Panc1 (cell line): ENCODE results near the gene NEK7. TPM values are rescaled to one million over a fixed set of nuclear protein-coding genes. Genes with fewer than 3 reads are reported as not detected.

Experiments used
- ATAC-seq: fragments of 200-7000 bp; cut with Tn5 transposase; 2 replicates; pipeline ENCODE4 v1.9.1; 2020; ENCODE audit warnings: mild to moderate bottlenecking, moderate library complexity
- BruUV-seq: library from RNA; stranded (reverse); fragments of 400-500 nt; replicated peaks from 2 replicates; lab custom pipeline; 2021; lab: Mats Ljungman, UMichigan
- CTCF ChIA-PET: fragments of 300-600 bp; sonication (Branson Sonifier 250); formaldehyde crosslinking; loops from one replicate; lab custom pipeline; 2022; ENCODE audit warnings: antibody characterized with exemption; lab: Charles Lee
- POLR2A ChIA-PET: fragments of 300-600 bp; sonication (Branson Sonifier 250); formaldehyde crosslinking; loops from one replicate; lab custom pipeline; 2022; ENCODE audit warnings: antibody characterized with exemption; lab: Charles Lee
- DNase-seq: peaks from one replicate; pipeline ENCODE4 v3.0.0-alpha.2; 2010; ENCODE audit warnings: low read depth, low spot score
- H3K27ac ChIP-seq: 2 replicates; pipeline ENCODE4 v1.5.1; 2011; ENCODE audit warnings: mild to moderate bottlenecking, low read length, inconsistent platforms
- H3K27me3 ChIP-seq: fragments of 200-500 bp; sonication (Bioruptor generic); 2 replicates; pipeline ENCODE4 v1.6.0; 2014; ENCODE audit warnings: low read length, inconsistent platforms; ENCODE audit not compliant: control insufficient read depth, insufficient read depth
- H3K36me3 ChIP-seq: fragments of 200-500 bp; sonication (Bioruptor generic); 2 replicates; pipeline ENCODE4 v1.5.1; 2014; ENCODE audit warnings: inconsistent platforms, mild to moderate bottlenecking, low read length, moderate library complexity; ENCODE audit not compliant: control insufficient read depth, insufficient read depth
- H3K4me1 ChIP-seq: 2 replicates; pipeline ENCODE4 v1.5.1; 2011; ENCODE audit warnings: inconsistent platforms, mild to moderate bottlenecking, low read length, moderate library complexity; ENCODE audit not compliant: control insufficient read depth, insufficient read depth
- H3K4me3 ChIP-seq, 2 experiments: 2 replicates each; pipeline ENCODE4 v1.5.1; 2011 to 2012; ENCODE audit warnings: low read depth in 2 of 2, low read length in 2 of 2, mild to moderate bottlenecking in 2 of 2, inconsistent platforms in 1 of 2, moderate library complexity in 1 of 2
- H3K9me3 ChIP-seq: fragments of 200-500 bp; sonication (Bioruptor generic); 2 replicates; pipeline ENCODE4 v1.5.1; 2014; ENCODE audit warnings: low read depth, mild to moderate bottlenecking, inconsistent platforms, low read length, moderate library complexity; ENCODE audit not compliant: control insufficient read depth, insufficient read depth
- CTCF ChIP-seq: fragments of 450-650 bp; IDR thresholded peaks from 2 replicates; pipeline ENCODE4 v1.5.1; 2017; ENCODE audit warnings: mild to moderate bottlenecking
- POLR2AphosphoS5 ChIP-seq: IDR thresholded peaks from 2 replicates; pipeline ENCODE4 v1.6.1; 2012; ENCODE audit warnings: mild to moderate bottlenecking, low read depth, low read length, moderate library complexity
- REST ChIP-seq, 2 experiments: IDR thresholded peaks; 2 replicates each; pipeline ENCODE4 v1.6.1; 2011 to 2012; ENCODE audit warnings: low read depth in 2 of 2, control low read depth in 1 of 2, low read length in 1 of 2, mild to moderate bottlenecking in 1 of 2, moderate library complexity in 1 of 2; ENCODE audit not compliant: insufficient read depth in 1 of 2
- SIN3A ChIP-seq: IDR thresholded peaks from 2 replicates; pipeline ENCODE4 v1.6.1; 2012; ENCODE audit warnings: low read depth, mild to moderate bottlenecking, low read length, moderate library complexity, borderline replicate concordance; ENCODE audit not compliant: insufficient read depth
- TCF7L2 ChIP-seq: IDR thresholded peaks from 2 replicates; pipeline ENCODE4 v1.6.1; 2011; ENCODE audit warnings: mild to moderate bottlenecking, low read depth, low read length, inconsistent platforms
- in situ Hi-C: cut with HindIII; loops from 2 replicates; pipeline ENCODE4 v1.10.0; 2016; ENCODE audit warnings: low sequenced_read_pairs, low pct_unique_long_range_greater_than_20kb
- intact Hi-C: fragments of 100-400 bp; cut with micrococcal nuclease; formaldehyde crosslinking; loops from one replicate; pipeline ENCODE4 v1.10.0; 2022; ENCODE audit not compliant: unreplicated experiment
- total RNA-seq: library from RNA; stranded (reverse); gene quantifications from one replicate; pipeline ENCODE4 v1.2.1, GENCODE V29; 2021; ENCODE audit not compliant: unreplicated experiment

The NEK7 gene
- total RNA-seq, 1 experiment from 2014 or later = 53.0 TPM

GRCh38 chr1:198203434-198203833 lies 46.6 kb downstream of the NEK7 start:
- ChIA-PET CTCF (no interaction called here), POLR2A (no interaction called here)
- in situ Hi-C loops (no loop called here), intact Hi-C loops (no loop called here)
- no TSS peak for BruUV-seq
- no peaks in the 10 kb centered on the region for H3K9me3 ChIP-seq
- no peaks in the 10 kb centered on the region for H3K4me1 ChIP-seq
- no peak for ATAC-seq
- no peaks in the 10 kb centered on the region for H3K27me3 ChIP-seq
- no peak overlapping the region for H3K4me3 ChIP-seq
- no peak for DNase-seq
- H3K27ac ChIP-seq = no peak overlapping the region
- TF ChIP-seq POLR2AphosphoS5 (no peak), TCF7L2 (no peak), REST (IDR thresholded peaks at IDR 0.05; ENCODE audit: insufficient read depth in 1 of 2, low read depth in 2 of 2, low read length in 1 of 2) (no peak), CTCF (no peak), SIN3A (no peak)
- no peaks in the 10 kb centered on the region for H3K36me3 ChIP-seq

DNA sequence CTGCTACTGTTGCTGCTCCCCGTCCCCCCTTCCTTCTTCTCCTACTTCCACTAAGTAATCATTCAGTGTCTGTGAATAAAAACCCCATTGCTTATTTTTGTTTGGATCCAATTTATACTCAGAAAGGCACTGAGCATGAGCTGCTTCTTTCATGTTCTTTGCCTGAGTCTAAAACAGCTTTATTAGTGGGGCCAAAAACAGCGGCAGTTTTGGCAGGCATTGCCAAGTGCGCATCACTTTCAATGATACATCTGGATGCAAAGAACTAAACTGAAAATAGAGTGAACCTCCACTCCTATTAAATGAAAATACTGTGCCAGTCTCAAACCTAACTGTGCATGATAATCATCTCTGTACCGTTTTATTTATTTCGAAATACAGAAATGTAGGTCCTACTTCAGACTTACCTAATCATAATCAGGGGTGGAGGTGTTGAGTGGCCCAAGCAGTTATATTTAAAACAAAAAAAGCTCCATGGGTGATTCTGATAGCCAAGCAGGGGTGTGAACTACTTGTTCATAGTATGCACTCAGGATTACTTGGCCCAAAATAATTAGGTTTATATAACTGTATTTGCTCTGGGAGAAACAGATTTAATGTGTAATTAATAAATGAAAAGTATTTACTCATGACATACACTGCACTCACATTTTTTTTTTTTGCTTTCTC lies 48.4 kb downstream of the NEK7 start:
- H3K27ac ChIP-seq = no peak overlapping the region
- ATAC-seq = no peak
- H3K4me1 ChIP-seq = no peaks in the 10 kb centered on the region
- in situ Hi-C loops = no loop called here
- DNase-seq = no peak
- intact Hi-C loops = no loop called here
- H3K27me3 ChIP-seq = no peaks in the 10 kb centered on the region
- POLR2A ChIA-PET = interaction anchor here (0.7 kb wide), 1 partner anchor 29 kb away, joined by 3 read pairs; no protein-coding TSS in a partner anchor
- no peaks in the 10 kb centered on the region for H3K36me3 ChIP-seq
- H3K9me3 ChIP-seq = no peaks in the 10 kb centered on the region
- H3K4me3 ChIP-seq = no peak overlapping the region
- BruUV-seq = no TSS peak
- CTCF ChIA-PET = no interaction called here
- no peak for TF ChIP-seq TCF7L2
- no peak for TF ChIP-seq POLR2AphosphoS5
- no peak for TF ChIP-seq REST (IDR thresholded peaks at IDR 0.05; ENCODE audit: insufficient read depth in 1 of 2, low read depth in 2 of 2, low read length in 1 of 2)
- no peak for TF ChIP-seq SIN3A
- no peak for TF ChIP-seq CTCF
